HepG2 (cell line): ENCODE measurements around the gene CGB8. TPM values are rescaled to one million over a fixed set of nuclear protein-coding genes. Genes with fewer than 3 reads are reported as not detected.

Experiments
- ATAC-seq: fragments of 200-7000 bp; cut with Tn5 transposase; 3 replicates; pipeline ENCODE4 v1.9.1; 2020; ENCODE audit warnings: mild to moderate bottlenecking, moderate library complexity
- BruUV-seq: library from RNA; stranded (reverse); fragments of 400-500 nt; replicated peaks from 2 replicates; lab custom pipeline; 2021; lab: Mats Ljungman, UMichigan
- CTCF ChIA-PET: fragments of 300-600 bp; formaldehyde crosslinking; extraction: SDS; loops from one replicate; lab custom pipeline; 2021; ENCODE audit warnings: low total read pairs, inconsistent platforms, low intra/inter-chr PET ratio; lab: Yijun Ruan, JAX
- POLR2A ChIA-PET: fragments of 350-600 bp; sonication (Branson Sonifier 250); formaldehyde crosslinking; loops from one replicate; lab custom pipeline; 2020; ENCODE audit warnings: antibody characterized with exemption, inconsistent platforms; lab: Yijun Ruan, JAX
- DNase-seq: peaks from one replicate; pipeline ENCODE4 v3.0.0-alpha.2; 2015; ENCODE audit warnings: low spot score
- FAIRE-seq: peaks from 3 replicates; lab custom pipeline; 2011; peaks lifted over from hg19 to GRCh38; lab: Jason Lieb, UNC
- H2AFZ ChIP-seq: one replicate; pipeline ENCODE4 v1.6.1; 2011; ENCODE audit warnings: low read length, inconsistent platforms
- H3K27ac ChIP-seq: fragments of 300-600 bp; 3 replicates; pipeline ENCODE4 v1.8.0; 2011; ENCODE audit warnings: mixed run types, mild to moderate bottlenecking, mixed read lengths, low read length, inconsistent platforms; ENCODE audit not compliant: insufficient read depth; ENCODE audit errors: extremely low read length
- H3K27me3 ChIP-seq, 2 experiments: fragments of 200-600 bp in 1 of 2; 2 replicates in 1 of 2; 3 replicates in 1 of 2; pipeline versions ENCODE4 v1.6.0 to v1.8.0; 2011; ENCODE audit warnings: low read length in 2 of 2, mild to moderate bottlenecking in 2 of 2, moderate library complexity in 2 of 2, inconsistent platforms in 1 of 2; ENCODE audit not compliant: insufficient read depth in 2 of 2, control insufficient read depth in 1 of 2
- H3K36me3 ChIP-seq, 2 experiments: fragments of 200-600 bp in 1 of 2; replicated peaks in 1 of 2; 2 replicates in 1 of 2; 3 replicates in 1 of 2; pipeline versions ENCODE4 v1.5.1 to v1.8.0; 2011; ENCODE audit warnings: low read length in 2 of 2, inconsistent platforms in 1 of 2; ENCODE audit not compliant: insufficient read depth in 2 of 2, control insufficient read depth in 1 of 2
- H3K4me1 ChIP-seq: 2 replicates; pipeline ENCODE4 v1.5.1; 2012; ENCODE audit warnings: low read length, inconsistent platforms; ENCODE audit not compliant: insufficient read depth
- H3K4me2 ChIP-seq: 2 replicates; pipeline ENCODE4 v1.6.0; 2011; ENCODE audit warnings: low read depth, low read length, inconsistent platforms
- H3K4me3 ChIP-seq, 3 experiments: fragments of 200-600 bp in 1 of 3; sonication (generic), shearing (Covaris generic) in 1 of 3; replicated peaks in 1 of 3; 2 replicates each; pipeline ENCODE4 v1.5.1; 2011 to 2016; ENCODE audit warnings: low read length in 3 of 3, inconsistent platforms in 2 of 3, low read depth in 2 of 3, mild to moderate bottlenecking in 2 of 3, control low read depth in 1 of 3, mixed read lengths in 1 of 3; ENCODE audit not compliant: insufficient read depth in 1 of 3
- H3K79me2 ChIP-seq: one replicate; pipeline ENCODE4 v1.6.1; 2011; ENCODE audit warnings: low read length, inconsistent platforms; ENCODE audit not compliant: insufficient read depth
- H3K9ac ChIP-seq: 2 replicates; pipeline ENCODE4 v1.6.0; 2011; ENCODE audit warnings: mild to moderate bottlenecking, low read depth, low read length, inconsistent platforms; ENCODE audit not compliant: insufficient read depth
- H3K9me3 ChIP-seq: 2 replicates; pipeline ENCODE4 v1.5.1; 2012; ENCODE audit warnings: mild to moderate bottlenecking, low read length
- H4K20me1 ChIP-seq: 2 replicates; pipeline ENCODE4 v1.6.0; 2011; ENCODE audit warnings: inconsistent platforms, mild to moderate bottlenecking, low read length, moderate library complexity; ENCODE audit not compliant: insufficient read depth
- AHDC1 ChIP-seq: sonication (generic); formaldehyde crosslinking; IDR thresholded peaks from 2 replicates; pipeline ENCODE4 v1.5.1; 2020; ENCODE audit warnings: mild to moderate bottlenecking, missing genetic modification reagents, borderline replicate concordance
- ARNTL ChIP-seq: sonication (generic); formaldehyde crosslinking; IDR thresholded peaks from 2 replicates; pipeline ENCODE4 v1.4.0; 2020; ENCODE audit warnings: mild to moderate bottlenecking, missing genetic modification reagents
- LCORL ChIP-seq, 2 experiments: fragments of 450-650 bp in 1 of 2; sonication (generic) in 1 of 2; formaldehyde crosslinking in 1 of 2; IDR thresholded peaks; 2 replicates each; pipeline versions ENCODE4 v1.5.0 to v1.6.1; 2017 to 2020; ENCODE audit warnings: antibody characterized with exemption in 1 of 2, missing genetic modification reagents in 1 of 2
- MAF1 ChIP-seq: sonication (generic); formaldehyde crosslinking; IDR thresholded peaks from 2 replicates; pipeline ENCODE4 v1.5.0; 2020; ENCODE audit warnings: missing genetic modification reagents, borderline replicate concordance
- RAD21 ChIP-seq: fragments of 450-650 bp; formaldehyde crosslinking; IDR thresholded peaks from 2 replicates; pipeline ENCODE4 v1.5.0; 2020; ENCODE audit warnings: mild to moderate bottlenecking
- RELA ChIP-seq: sonication (generic); formaldehyde crosslinking; IDR thresholded peaks from 2 replicates; pipeline ENCODE4 v1.4.0; 2020; ENCODE audit warnings: missing genetic modification reagents
- ZFP82 ChIP-seq: sonication (generic); formaldehyde crosslinking; IDR thresholded peaks from 2 replicates; pipeline ENCODE4 v1.5.1; 2020; ENCODE audit warnings: mild to moderate bottlenecking, missing genetic modification reagents, borderline replicate concordance
- ZNF432 ChIP-seq: sonication (generic); formaldehyde crosslinking; IDR thresholded peaks from 2 replicates; pipeline ENCODE4 v1.5.0; 2020; ENCODE audit warnings: missing genetic modification reagents, mild to moderate bottlenecking, borderline replicate concordance
- ZNF567 ChIP-seq: sonication (generic); formaldehyde crosslinking; IDR thresholded peaks from 2 replicates; pipeline ENCODE4 v1.8.1; 2023; ENCODE audit warnings: mild to moderate bottlenecking, missing genetic modification reagents, borderline replicate concordance
- WGBS: methylation state at CpG from one replicate; pipeline ENCODE4 v1.1.6; 2017; ENCODE audit warnings: low lambda C conversion rate; 5-methylcytosine and 5-hydroxymethylcytosine counted together
- in situ Hi-C: cut with HindIII; loops from 2 replicates; pipeline ENCODE4 v1.10.0; 2017; ENCODE audit warnings: low pct_unique_long_range_greater_than_20kb; ENCODE audit not compliant: extremely low pct_ligation_motif_present
- intact Hi-C: fragments of 100-400 bp; cut with micrococcal nuclease; formaldehyde crosslinking; loops from one replicate; pipeline ENCODE4 v1.10.0; 2022; ENCODE audit not compliant: unreplicated experiment
- polyA plus RNA-seq, 8 experiments: library from polyadenylated mRNA; depleted of rRNA in 3 of 8; stranded (reverse) in 7 of 8; unstranded in 1 of 8; fragments of >200 nt; fragmentation: Illumina TruSeq in 4 of 8; extraction: Trizol in 4 of 8; gene quantifications; 2 replicates each; pipeline versions ENCODE4 v1.2.1 to v1.2.3, GENCODE V29; 2011 to 2016; ENCODE audit warnings: low read depth in 4 of 8, missing spikeins in 1 of 8, mixed read lengths in 1 of 8; ENCODE audit not compliant: insufficient read depth in 1 of 8
- total RNA-seq, 5 experiments: library from RNA; depleted of rRNA; stranded (reverse); fragments of >200 nt; fragmentation: Illumina TruSeq; extraction: Trizol; gene quantifications; 2 replicates each; pipeline ENCODE4 v1.2.3, GENCODE V29; 2016; ENCODE audit warnings: low read depth in 1 of 5
- TF ChIP-seq, protein P1 (sequence below): sonication (generic); formaldehyde crosslinking; IDR thresholded peaks from 2 replicates; pipeline ENCODE4 v1.5.0; 2020; ENCODE audit warnings: mild to moderate bottlenecking, missing genetic modification reagents, borderline replicate concordance
- TF ChIP-seq, protein P2 (sequence below): sonication (generic); formaldehyde crosslinking; IDR thresholded peaks from 2 replicates; pipeline ENCODE4 v1.8.1; 2023; ENCODE audit warnings: mild to moderate bottlenecking, missing genetic modification reagents, borderline replicate concordance
- TF ChIP-seq, protein P3 (sequence below): sonication (generic); formaldehyde crosslinking; IDR thresholded peaks from 2 replicates; pipeline ENCODE4 v1.4.0; 2020; ENCODE audit warnings: missing genetic modification reagents

CGB8 gene
- total and polyA plus RNA-seq, 2 of the 13 experiments (the other 11 are each of a cell fraction or from before 2014, with no cell fraction given) = not detected

GRCh38 chr19:49065905-49066512, 17.1 kb upstream of the CGB8 start:
- intact Hi-C loops (no loop called here), in situ Hi-C loops (no loop called here)
- no peak overlapping the region for H3K4me3 ChIP-seq
- DNase-seq = no peak
- no peak overlapping the region for H3K9ac ChIP-seq
- H3K79me2 ChIP-seq = no peaks in the 10 kb centered on the region
- H3K4me2 ChIP-seq = no peak overlapping the region
- no TSS peak for BruUV-seq
- peaks cover 8% of the 10 kb centered on the region; the same call in 1 of the 2 replicates for H3K4me1 ChIP-seq
- H3K27ac ChIP-seq = no peak overlapping the region
- no peaks in the 10 kb centered on the region for H3K9me3 ChIP-seq
- CTCF ChIA-PET = no interaction called here
- H4K20me1 ChIP-seq = no peaks in the 10 kb centered on the region
- no peak; the same call in 2 of the 3 replicates for ATAC-seq
- peaks cover 3 to 47% of the 10 kb centered on the region in 2 experiments; a peak in 4 of 5 replicates for H3K27me3 ChIP-seq
- no peak overlapping the region for H2AFZ ChIP-seq
- no peaks in the 10 kb centered on the region for H3K36me3 ChIP-seq
- no peak for FAIRE-seq
- 32% methylated on average over 7 of the region's 13 CpGs for WGBS
- POLR2A ChIA-PET = interaction anchor here (0.5 kb wide), 1 partner anchor 158 kb away, joined by 5 read pairs; no protein-coding TSS in a partner anchor
- TF ChIP-seq AHDC1 = no peak
- TF ChIP-seq, protein P1, sequence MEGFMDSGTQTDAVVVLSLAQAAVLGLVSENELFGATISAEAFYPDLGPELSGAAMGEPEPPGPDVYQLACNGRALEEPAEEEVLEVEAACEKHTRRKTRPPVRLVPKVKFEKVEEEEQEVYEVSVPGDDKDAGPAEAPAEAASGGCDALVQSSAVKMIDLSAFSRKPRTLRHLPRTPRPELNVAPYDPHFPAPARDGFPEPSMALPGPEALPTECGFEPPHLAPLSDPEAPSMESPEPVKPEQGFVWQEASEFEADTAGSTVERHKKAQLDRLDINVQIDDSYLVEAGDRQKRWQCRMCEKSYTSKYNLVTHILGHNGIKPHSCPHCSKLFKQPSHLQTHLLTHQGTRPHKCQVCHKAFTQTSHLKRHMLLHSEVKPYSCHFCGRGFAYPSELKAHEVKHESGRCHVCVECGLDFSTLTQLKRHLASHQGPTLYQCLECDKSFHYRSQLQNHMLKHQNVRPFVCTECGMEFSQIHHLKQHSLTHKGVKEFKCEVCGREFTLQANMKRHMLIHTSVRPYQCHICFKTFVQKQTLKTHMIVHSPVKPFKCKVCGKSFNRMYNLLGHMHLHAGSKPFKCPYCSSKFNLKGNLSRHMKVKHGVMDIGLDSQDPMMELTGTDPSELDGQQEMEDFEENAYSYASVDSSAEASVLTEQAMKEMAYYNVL (CRISPR knock-in tag) = no peak
- TF ChIP-seq, protein P2, sequence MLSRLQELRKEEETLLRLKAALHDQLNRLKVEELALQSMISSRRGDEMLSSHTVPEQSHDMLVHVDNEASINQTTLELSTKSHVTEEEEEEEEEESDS = no peak
- no peak for TF ChIP-seq LCORL (IDR thresholded peaks at IDR 0.05)
- TF ChIP-seq LCORL (CRISPR knock-in tag; IDR thresholded peaks at IDR 0.05) = no peak
- TF ChIP-seq ZNF432 (CRISPR knock-in tag) = no peak
- TF ChIP-seq, protein P3, sequence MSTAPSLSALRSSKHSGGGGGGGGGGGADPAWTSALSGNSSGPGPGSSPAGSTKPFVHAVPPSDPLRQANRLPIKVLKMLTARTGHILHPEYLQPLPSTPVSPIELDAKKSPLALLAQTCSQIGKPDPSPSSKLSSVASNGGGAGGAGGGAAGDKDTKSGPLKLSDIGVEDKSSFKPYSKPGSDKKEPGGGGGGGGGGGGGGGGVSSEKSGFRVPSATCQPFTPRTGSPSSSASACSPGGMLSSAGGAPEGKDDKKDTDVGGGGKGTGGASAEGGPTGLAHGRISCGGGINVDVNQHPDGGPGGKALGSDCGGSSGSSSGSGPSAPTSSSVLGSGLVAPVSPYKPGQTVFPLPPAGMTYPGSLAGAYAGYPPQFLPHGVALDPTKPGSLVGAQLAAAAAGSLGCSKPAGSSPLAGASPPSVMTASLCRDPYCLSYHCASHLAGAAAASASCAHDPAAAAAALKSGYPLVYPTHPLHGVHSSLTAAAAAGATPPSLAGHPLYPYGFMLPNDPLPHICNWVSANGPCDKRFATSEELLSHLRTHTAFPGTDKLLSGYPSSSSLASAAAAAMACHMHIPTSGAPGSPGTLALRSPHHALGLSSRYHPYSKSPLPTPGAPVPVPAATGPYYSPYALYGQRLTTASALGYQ (CRISPR knock-in tag) = no peak
- no peak for TF ChIP-seq ZNF567
- no peak for TF ChIP-seq ZFP82
- TF ChIP-seq MAF1 (CRISPR knock-in tag) = no peak
- no peak for TF ChIP-seq ARNTL (CRISPR knock-in tag)
- TF ChIP-seq RAD21 (CRISPR knock-in tag) = no peak
- TF ChIP-seq RELA (CRISPR knock-in tag) = no peak
